HEK293 (cell line): ENCODE results near the gene DCP1B.

Experiments used
- CTCF ChIA-PET: fragments of 350-600 bp; formaldehyde crosslinking; extraction: SDS; loops from one replicate; lab custom pipeline; 2021; ENCODE audit warnings: antibody characterized with exemption; lab: Yijun Ruan, JAX
- POLR2A ChIA-PET: fragments of 300-600 bp; formaldehyde crosslinking; extraction: SDS; loops from one replicate; lab custom pipeline; 2020; ENCODE audit warnings: antibody characterized with exemption, inconsistent platforms; lab: Yijun Ruan, JAX
- H3K27ac ChIP-seq: fragments of 200-500 bp; sonication (Bioruptor generic); 2 replicates; pipeline ENCODE4 v1.5.1; 2014; ENCODE audit warnings: low read depth, low read length, control low read depth, inconsistent platforms; ENCODE audit errors: extremely low read depth
- H3K36me3 ChIP-seq, 2 experiments: fragments of 200-500 bp in 1 of 2; sonication (Bioruptor generic) in 1 of 2; 1 replicate in 1 of 2; 2 replicates in 1 of 2; pipeline ENCODE4 v1.5.1; 2014 to 2017; ENCODE audit warnings: inconsistent platforms in 2 of 2, low read length in 2 of 2; ENCODE audit not compliant: control insufficient read depth in 2 of 2, insufficient read depth in 1 of 2
- H3K4me1 ChIP-seq: fragments of 200-500 bp; sonication (Bioruptor generic); 2 replicates; pipeline ENCODE4 v1.5.1; 2014; ENCODE audit warnings: mild to moderate bottlenecking, low read length, inconsistent platforms; ENCODE audit not compliant: control insufficient read depth, insufficient read depth
- H3K4me3 ChIP-seq: 2 replicates; pipeline ENCODE4 v1.5.1; 2011; ENCODE audit warnings: low read depth, mild to moderate bottlenecking, control low read depth, low read length, moderate library complexity
- H3K9me3 ChIP-seq: fragments of 200-500 bp; sonication (Bioruptor generic); 2 replicates; pipeline ENCODE4 v1.5.1; 2014; ENCODE audit warnings: low read depth, low read length, inconsistent platforms; ENCODE audit not compliant: control insufficient read depth, insufficient read depth
- BCL6B ChIP-seq: fragments of 450-650 bp; formaldehyde crosslinking; IDR thresholded peaks from 2 replicates; pipeline ENCODE4 v1.5.1; 2017; ENCODE audit warnings: missing biosample characterization, missing genetic modification characterization
- EGR2 ChIP-seq: fragments of 450-650 bp; formaldehyde crosslinking; IDR thresholded peaks from 2 replicates; pipeline ENCODE4 v1.5.1; 2016; ENCODE audit warnings: low read depth, missing biosample characterization, missing genetic modification characterization
- MZF1 ChIP-seq: fragments of 450-650 bp; formaldehyde crosslinking; IDR thresholded peaks from 2 replicates; pipeline ENCODE4 v1.5.1; 2017; ENCODE audit warnings: missing biosample characterization, missing genetic modification characterization, borderline replicate concordance
- RBAK ChIP-seq: fragments of 450-650 bp; formaldehyde crosslinking; IDR thresholded peaks from 2 replicates; pipeline ENCODE4 v1.5.1; 2016; ENCODE audit warnings: missing biosample characterization, missing genetic modification characterization
- SP3 ChIP-seq: fragments of 450-650 bp; formaldehyde crosslinking; IDR thresholded peaks from 2 replicates; pipeline ENCODE4 v1.5.1; 2016; ENCODE audit warnings: missing biosample characterization, missing genetic modification characterization
- TRIM28 ChIP-seq: IDR thresholded peaks from 2 replicates; pipeline ENCODE4 v1.6.1; 2011; ENCODE audit warnings: low read length, control low read depth, borderline replicate concordance
- YY2 ChIP-seq: fragments of 450-650 bp; formaldehyde crosslinking; IDR thresholded peaks from 2 replicates; pipeline ENCODE4 v1.5.1; 2016; ENCODE audit warnings: missing biosample characterization, missing genetic modification characterization
- ZFHX2 ChIP-seq: fragments of 450-650 bp; formaldehyde crosslinking; conservative IDR thresholded peaks from 2 replicates; pipeline ENCODE4 v1.5.1; 2016; ENCODE audit warnings: missing biosample characterization, missing genetic modification characterization
- ZIC2 ChIP-seq: fragments of 450-650 bp; formaldehyde crosslinking; IDR thresholded peaks from 2 replicates; pipeline ENCODE4 v1.5.1; 2016; ENCODE audit warnings: missing biosample characterization, missing genetic modification characterization
- ZNF121 ChIP-seq: fragments of 450-650 bp; formaldehyde crosslinking; IDR thresholded peaks from 2 replicates; pipeline ENCODE4 v1.5.1; 2016; ENCODE audit warnings: missing biosample characterization, missing genetic modification characterization
- ZNF138 ChIP-seq: fragments of 450-650 bp; formaldehyde crosslinking; IDR thresholded peaks from 2 replicates; pipeline ENCODE4 v1.5.1; 2016; ENCODE audit warnings: missing biosample characterization, missing genetic modification characterization, borderline replicate concordance
- ZNF18 ChIP-seq: fragments of 450-650 bp; formaldehyde crosslinking; IDR thresholded peaks from 2 replicates; pipeline ENCODE4 v1.5.1; 2016; ENCODE audit warnings: missing biosample characterization, missing genetic modification characterization
- ZNF202 ChIP-seq: fragments of 450-650 bp; formaldehyde crosslinking; IDR thresholded peaks from 2 replicates; pipeline ENCODE4 v1.5.1; 2016; ENCODE audit warnings: missing biosample characterization, missing genetic modification characterization, borderline replicate concordance
- ZNF266 ChIP-seq: fragments of 450-650 bp; formaldehyde crosslinking; IDR thresholded peaks from 2 replicates; pipeline ENCODE4 v1.5.1; 2016; ENCODE audit warnings: missing biosample characterization, missing genetic modification characterization, low read depth
- ZNF292 ChIP-seq: fragments of 450-650 bp; formaldehyde crosslinking; IDR thresholded peaks from 2 replicates; pipeline ENCODE4 v1.5.1; 2016; ENCODE audit warnings: low read depth, missing biosample characterization, missing genetic modification characterization, borderline replicate concordance
- ZNF362 ChIP-seq: fragments of 450-650 bp; formaldehyde crosslinking; IDR thresholded peaks from 2 replicates; pipeline ENCODE4 v1.5.1; 2016; ENCODE audit warnings: missing biosample characterization, missing genetic modification characterization
- ZNF48 ChIP-seq: fragments of 450-650 bp; formaldehyde crosslinking; IDR thresholded peaks from 2 replicates; pipeline ENCODE4 v1.5.1; 2016; ENCODE audit warnings: missing biosample characterization, missing genetic modification characterization
- ZNF513 ChIP-seq: fragments of 450-650 bp; IDR thresholded peaks from 2 replicates; pipeline ENCODE4 v1.5.1; 2018; ENCODE audit warnings: missing biosample characterization, missing genetic modification characterization
- ZNF549 ChIP-seq: fragments of 450-650 bp; IDR thresholded peaks from 2 replicates; pipeline ENCODE4 v1.5.1; 2018; ENCODE audit warnings: missing biosample characterization, missing genetic modification characterization, mild to moderate bottlenecking, inconsistent platforms, moderate library complexity
- ZNF561 ChIP-seq: fragments of 450-650 bp; IDR thresholded peaks from 2 replicates; pipeline ENCODE4 v1.5.1; 2018; ENCODE audit warnings: missing biosample characterization, missing genetic modification characterization, borderline replicate concordance
- ZNF596 ChIP-seq: fragments of 450-650 bp; IDR thresholded peaks from 2 replicates; pipeline ENCODE4 v1.5.0; 2018; ENCODE audit warnings: missing biosample characterization, mild to moderate bottlenecking, missing genetic modification characterization, moderate library complexity
- ZNF843 ChIP-seq: fragments of 450-650 bp; formaldehyde crosslinking; IDR thresholded peaks from 2 replicates; pipeline ENCODE4 v1.5.1; 2016; ENCODE audit warnings: missing biosample characterization, missing genetic modification characterization

Gene DCP1B

GRCh38 chr12:1930803-1931597 lies 73.3 kb downstream of the DCP1B start (continued):
- no peak for TF ChIP-seq ZNF202
- TF ChIP-seq ZNF138 (tag by site-specific recombination), result no peak
- no peak for TF ChIP-seq ZNF292
- TF ChIP-seq ZNF362 (tag by site-specific recombination), result no peak

GRCh38 chr12:1929985-1930802 lies 74.1 kb downstream of the DCP1B start:
- ChIA-PET CTCF (interaction anchor here (1.0 kb wide), 2 partner anchors 10 kb away, joined by 4 to 9 read pairs; no protein-coding TSS in a partner anchor), POLR2A (no interaction called here)
- Histone ChIP-seq H3K4me1 (peaks cover under 1% of the 10 kb centered on the region; the same call in 1 of the 2 replicates), H3K4me3 (no peak overlapping the region), H3K9me3 (no peaks in the 10 kb centered on the region), H3K27ac (no peak overlapping the region), H3K36me3 (no peaks in the 10 kb centered on the region)
- TF ChIP-seq ZNF121 (no peak), YY2 (no peak), ZNF18 (tag by site-specific recombination) (no peak), ZNF549 (tag by site-specific recombination) (no peak), ZNF48 (tag by site-specific recombination) (no peak), ZIC2 (tag by site-specific recombination) (peak; percentile 46), MZF1 (no peak), ZNF561 (no peak), ZNF266 (no peak), ZFHX2 (tag by site-specific recombination) (peak; percentile 57; the same call in 1 of the 2 replicates)

- ChIA-PET CTCF (interaction anchor here (0.6 to 1.0 kb wide), 2 partner anchors 11 to 491 kb away, joined by 4 to 5 read pairs; no protein-coding TSS in a partner anchor), POLR2A (no interaction called here)
- Histone ChIP-seq H3K4me1 (peaks cover 5% of the 10 kb centered on the region; the same call in 1 of the 2 replicates), H3K27ac (no peak overlapping the region), H3K4me3 (no peak overlapping the region), H3K9me3 (no peaks in the 10 kb centered on the region), H3K36me3 (no peaks in the 10 kb centered on the region)
- TF ChIP-seq EGR2 (peak; percentile 95), ZFHX2 (tag by site-specific recombination) (peak; percentile 87), SP3 (tag by site-specific recombination) (no peak), RBAK (no peak), TRIM28 (no peak), ZNF843 (tag by site-specific recombination) (no peak), ZNF596 (no peak), BCL6B (tag by site-specific recombination) (no peak), ZNF513 (tag by site-specific recombination) (peak; percentile 88)
- TF ChIP-seq, all 188 proteins: peak for 3
These were observed 74.8 kb downstream of the DCP1B start for GRCh38 chr12:1929241-1929984.
